Liver (tissue), 3 donors: ENCODE data around the gene KRT1.

Experiments
- EGR1 ChIP-seq, 2 donors: IDR thresholded peaks; 2 replicates each; pipeline ENCODE4 v1.6.1; 2016 to 2018; ENCODE audit warnings: antibody characterized with exemption in 2 of 2, low read depth in 2 of 2
- JUND ChIP-seq, 2 donors: IDR thresholded peaks; 2 replicates each; pipeline ENCODE4 v1.6.1; 2016; ENCODE audit warnings: antibody characterized with exemption in 2 of 2
- RAD21 ChIP-seq, 2 donors: IDR thresholded peaks; 2 replicates each; pipeline ENCODE4 v1.6.1; 2016; ENCODE audit warnings: antibody characterized with exemption in 2 of 2, mild to moderate bottlenecking in 2 of 2
- REST ChIP-seq: IDR thresholded peaks from 2 replicates; pipeline ENCODE4 v1.6.1; 2016; ENCODE audit warnings: antibody characterized with exemption, mild to moderate bottlenecking
- RXRA ChIP-seq, 2 donors: IDR thresholded peaks; 2 replicates each; pipeline ENCODE4 v1.6.1; 2017 to 2018; ENCODE audit warnings: antibody characterized with exemption in 2 of 2, mild to moderate bottlenecking in 1 of 2
- SP1 ChIP-seq: IDR thresholded peaks from 2 replicates; pipeline ENCODE4 v1.6.1; 2018; ENCODE audit warnings: antibody characterized with exemption, mild to moderate bottlenecking
- TAF1 ChIP-seq: conservative IDR thresholded peaks from 2 replicates; pipeline ENCODE4 v1.6.1; 2016; ENCODE audit warnings: antibody characterized with exemption, mild to moderate bottlenecking
- YY1 ChIP-seq: IDR thresholded peaks from 2 replicates; pipeline ENCODE4 v1.6.1; 2016; ENCODE audit warnings: antibody characterized with exemption, mild to moderate bottlenecking
- TF ChIP-seq, protein P1 (sequence below): fragments of 150-350 bp; IDR thresholded peaks from 2 replicates; pipeline ENCODE4 v1.5.1; 2017; ENCODE audit warnings: improper control_type of control experiment, low read depth, low read length; ENCODE audit not compliant: missing input control
- donor health status: healthy.
- donor health status: healthy.

- TF ChIP-seq JUND (IDR thresholded peaks at IDR 0.05) (no peak), YY1 (no peak), TAF1 (no peak), REST (no peak), EGR1 (IDR thresholded peaks at IDR 0.05; ENCODE audit: low read depth in 2 of 2) (no peak), SP1 (no peak), RXRA (IDR thresholded peaks at IDR 0.05) (no peak), RAD21 (IDR thresholded peaks at IDR 0.05) (no peak)
- TF ChIP-seq, protein P1, sequence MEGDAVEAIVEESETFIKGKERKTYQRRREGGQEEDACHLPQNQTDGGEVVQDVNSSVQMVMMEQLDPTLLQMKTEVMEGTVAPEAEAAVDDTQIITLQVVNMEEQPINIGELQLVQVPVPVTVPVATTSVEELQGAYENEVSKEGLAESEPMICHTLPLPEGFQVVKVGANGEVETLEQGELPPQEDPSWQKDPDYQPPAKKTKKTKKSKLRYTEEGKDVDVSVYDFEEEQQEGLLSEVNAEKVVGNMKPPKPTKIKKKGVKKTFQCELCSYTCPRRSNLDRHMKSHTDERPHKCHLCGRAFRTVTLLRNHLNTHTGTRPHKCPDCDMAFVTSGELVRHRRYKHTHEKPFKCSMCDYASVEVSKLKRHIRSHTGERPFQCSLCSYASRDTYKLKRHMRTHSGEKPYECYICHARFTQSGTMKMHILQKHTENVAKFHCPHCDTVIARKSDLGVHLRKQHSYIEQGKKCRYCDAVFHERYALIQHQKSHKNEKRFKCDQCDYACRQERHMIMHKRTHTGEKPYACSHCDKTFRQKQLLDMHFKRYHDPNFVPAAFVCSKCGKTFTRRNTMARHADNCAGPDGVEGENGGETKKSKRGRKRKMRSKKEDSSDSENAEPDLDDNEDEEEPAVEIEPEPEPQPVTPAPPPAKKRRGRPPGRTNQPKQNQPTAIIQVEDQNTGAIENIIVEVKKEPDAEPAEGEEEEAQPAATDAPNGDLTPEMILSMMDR = no peak
Measured at GRCh38 chr12:52689936-52690335, 9.7 kb upstream of the KRT1 start.
